Glutamatergic neuron (in vitro differentiated cells): ENCODE measurements around the gene SPEG. TPM values are rescaled to one million over a fixed set of nuclear protein-coding genes. Genes with fewer than 3 reads are reported as not detected.

Experiments used
- DNase-seq: peaks from one replicate; pipeline ENCODE4 v3.0.0; 2022
- H3K27ac Mint-ChIP-seq: one replicate; pipeline ENCODE4 v1.8.0; 2020; ENCODE audit warnings: mild to moderate bottlenecking, mixed read lengths, inconsistent platforms; ENCODE audit not compliant: unreplicated experiment
- H3K27me3 Mint-ChIP-seq: one replicate; pipeline ENCODE4 v1.8.0; 2020; ENCODE audit warnings: mild to moderate bottlenecking, moderate library complexity, mixed read lengths, inconsistent platforms; ENCODE audit not compliant: unreplicated experiment
- H3K36me3 Mint-ChIP-seq: one replicate; pipeline ENCODE4 v1.8.0; 2020; ENCODE audit warnings: mild to moderate bottlenecking, mixed read lengths, inconsistent platforms; ENCODE audit not compliant: unreplicated experiment
- H3K4me1 Mint-ChIP-seq: one replicate; pipeline ENCODE4 v1.8.0; 2020; ENCODE audit warnings: mild to moderate bottlenecking, low read depth, mixed read lengths, inconsistent platforms; ENCODE audit not compliant: unreplicated experiment
- H3K4me3 Mint-ChIP-seq: one replicate; pipeline ENCODE4 v1.8.0; 2020; ENCODE audit warnings: mild to moderate bottlenecking, mixed read lengths, inconsistent platforms; ENCODE audit not compliant: unreplicated experiment
- H3K9me3 Mint-ChIP-seq: one replicate; pipeline ENCODE4 v1.8.0; 2020; ENCODE audit warnings: mild to moderate bottlenecking, moderate library complexity, mixed read lengths, inconsistent platforms; ENCODE audit not compliant: unreplicated experiment
- total RNA-seq: library from RNA; stranded (reverse); fragmentation: NEBNext Ultra II Directional; extraction: Animal tissue kit (Norgen Biotek cat#: 25700); gene quantifications from one replicate; pipeline ENCODE4 v1.2.1, GENCODE V29; 2021; ENCODE audit not compliant: unreplicated experiment
- TF ChIP-seq, protein P1 (sequence below): fragments of 200-600 bp; sonication (generic); IDR thresholded peaks from one replicate; pipeline ENCODE4 v1.5.0; 2021; ENCODE audit not compliant: partially characterized antibody, unreplicated experiment

The SPEG gene
- total RNA-seq, 1 donor from 2014 or later, result 92.9 TPM

DNA sequence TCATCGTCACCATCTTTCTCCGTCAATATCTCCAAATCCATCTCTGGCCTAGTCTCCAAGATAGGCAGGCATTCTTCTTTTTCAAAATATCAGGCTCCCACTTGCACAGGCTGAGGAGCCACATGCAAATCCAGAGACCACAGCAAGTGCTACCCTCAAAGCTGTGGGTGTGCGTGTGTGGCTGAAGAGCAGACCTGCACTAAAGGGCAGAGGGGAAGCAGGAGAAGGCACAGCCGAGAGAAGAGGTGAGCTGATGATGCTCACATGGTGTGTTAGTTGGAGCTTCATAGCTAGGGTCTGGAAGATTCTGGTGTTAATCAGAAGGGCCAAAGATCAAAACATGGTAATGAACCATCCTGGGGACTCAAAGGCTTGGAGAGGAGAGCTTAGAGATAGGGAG, 3.8 kb downstream of the SPEG start:
- no peak for DNase-seq
- Mint-ChIP-seq H3K4me1 (peaks cover 2% of the 10 kb centered on the region), H3K4me3 (no peak overlapping the region), H3K27me3 (peaks cover 11% of the 10 kb centered on the region), H3K27ac (no peak overlapping the region), H3K36me3 (no peaks in the 10 kb centered on the region), H3K9me3 (peaks cover 4% of the 10 kb centered on the region)
- TF ChIP-seq, protein P1, sequence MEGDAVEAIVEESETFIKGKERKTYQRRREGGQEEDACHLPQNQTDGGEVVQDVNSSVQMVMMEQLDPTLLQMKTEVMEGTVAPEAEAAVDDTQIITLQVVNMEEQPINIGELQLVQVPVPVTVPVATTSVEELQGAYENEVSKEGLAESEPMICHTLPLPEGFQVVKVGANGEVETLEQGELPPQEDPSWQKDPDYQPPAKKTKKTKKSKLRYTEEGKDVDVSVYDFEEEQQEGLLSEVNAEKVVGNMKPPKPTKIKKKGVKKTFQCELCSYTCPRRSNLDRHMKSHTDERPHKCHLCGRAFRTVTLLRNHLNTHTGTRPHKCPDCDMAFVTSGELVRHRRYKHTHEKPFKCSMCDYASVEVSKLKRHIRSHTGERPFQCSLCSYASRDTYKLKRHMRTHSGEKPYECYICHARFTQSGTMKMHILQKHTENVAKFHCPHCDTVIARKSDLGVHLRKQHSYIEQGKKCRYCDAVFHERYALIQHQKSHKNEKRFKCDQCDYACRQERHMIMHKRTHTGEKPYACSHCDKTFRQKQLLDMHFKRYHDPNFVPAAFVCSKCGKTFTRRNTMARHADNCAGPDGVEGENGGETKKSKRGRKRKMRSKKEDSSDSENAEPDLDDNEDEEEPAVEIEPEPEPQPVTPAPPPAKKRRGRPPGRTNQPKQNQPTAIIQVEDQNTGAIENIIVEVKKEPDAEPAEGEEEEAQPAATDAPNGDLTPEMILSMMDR, result no peak

DNA sequence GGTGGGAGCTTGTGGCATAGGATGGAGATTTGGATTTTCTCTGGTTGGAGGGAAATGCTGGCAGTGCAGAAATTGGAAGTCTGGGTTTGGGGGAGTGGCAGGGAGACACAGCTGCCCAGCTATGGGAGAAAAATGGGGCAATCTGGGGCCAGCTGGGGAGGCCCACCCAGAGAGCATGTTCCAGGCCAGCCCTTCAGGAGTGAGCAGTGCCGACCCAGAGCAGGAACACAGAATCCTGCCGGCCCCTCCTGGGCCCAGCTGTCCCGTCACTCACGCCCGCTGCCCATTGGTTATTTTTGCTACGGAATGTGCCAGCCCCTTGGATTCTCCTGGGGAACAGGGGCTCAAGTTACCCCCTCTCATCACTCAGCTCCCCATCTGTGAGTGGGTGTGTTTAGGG, 4.9 kb downstream of the SPEG start:
- H3K27me3 Mint-ChIP-seq, result peaks cover 9% of the 10 kb centered on the region
- no peak overlapping the region for H3K4me3 Mint-ChIP-seq
- no peaks in the 10 kb centered on the region for H3K36me3 Mint-ChIP-seq
- peaks cover 4% of the 10 kb centered on the region for H3K9me3 Mint-ChIP-seq
- H3K27ac Mint-ChIP-seq, result no peak overlapping the region
- TF ChIP-seq, protein P1, result no peak
- peaks cover 2% of the 10 kb centered on the region for H3K4me1 Mint-ChIP-seq
- no peak for DNase-seq

DNA sequence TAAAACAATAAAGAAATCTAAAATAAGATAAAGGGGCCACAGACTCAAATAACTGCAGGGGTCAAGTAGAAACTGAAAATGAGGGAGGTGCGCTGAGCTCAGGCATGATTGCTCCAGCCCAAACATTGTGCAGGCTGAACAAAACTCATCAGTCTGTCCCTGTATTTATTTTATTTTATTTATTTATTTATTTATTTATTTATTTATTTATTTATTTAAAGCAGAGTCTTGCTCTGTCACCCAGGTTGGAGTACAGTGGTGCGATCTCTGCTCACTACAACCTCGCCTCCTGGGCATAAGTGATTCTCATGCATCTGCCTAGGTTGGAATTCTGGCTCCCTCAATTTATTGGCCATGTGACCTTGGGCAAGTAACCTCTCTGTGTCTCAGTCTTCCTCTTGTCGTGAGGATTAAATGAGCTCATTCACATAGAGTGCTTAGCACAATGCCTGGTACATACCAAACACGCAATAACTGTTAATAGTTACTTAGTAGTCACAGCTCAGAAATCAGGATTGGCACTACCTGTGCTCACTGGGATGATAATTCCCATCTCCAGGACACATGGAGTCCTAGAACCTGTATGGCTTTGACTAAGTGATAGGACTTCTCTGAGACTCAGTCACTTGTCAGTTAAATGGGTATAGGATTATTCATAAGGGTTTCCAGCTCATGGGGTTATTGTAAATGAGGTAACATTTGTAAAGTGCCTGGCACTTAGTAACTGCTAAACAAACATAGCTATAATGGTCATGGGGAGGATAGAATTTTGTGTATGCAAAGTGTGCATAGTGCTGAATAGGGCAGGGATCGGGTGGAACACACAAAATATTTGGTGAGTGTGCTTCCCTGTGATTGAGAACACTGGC, 6.0 kb downstream of the SPEG start:
- Mint-ChIP-seq H3K9me3 (peaks cover 9% of the 10 kb centered on the region), H3K27ac (no peak overlapping the region), H3K4me1 (peaks cover 8% of the 10 kb centered on the region), H3K36me3 (no peaks in the 10 kb centered on the region), H3K4me3 (peak overlapping the region; percentile 83), H3K27me3 (peaks cover 13% of the 10 kb centered on the region)
- DNase-seq, result no peak
- TF ChIP-seq, protein P1, result no peak

DNA sequence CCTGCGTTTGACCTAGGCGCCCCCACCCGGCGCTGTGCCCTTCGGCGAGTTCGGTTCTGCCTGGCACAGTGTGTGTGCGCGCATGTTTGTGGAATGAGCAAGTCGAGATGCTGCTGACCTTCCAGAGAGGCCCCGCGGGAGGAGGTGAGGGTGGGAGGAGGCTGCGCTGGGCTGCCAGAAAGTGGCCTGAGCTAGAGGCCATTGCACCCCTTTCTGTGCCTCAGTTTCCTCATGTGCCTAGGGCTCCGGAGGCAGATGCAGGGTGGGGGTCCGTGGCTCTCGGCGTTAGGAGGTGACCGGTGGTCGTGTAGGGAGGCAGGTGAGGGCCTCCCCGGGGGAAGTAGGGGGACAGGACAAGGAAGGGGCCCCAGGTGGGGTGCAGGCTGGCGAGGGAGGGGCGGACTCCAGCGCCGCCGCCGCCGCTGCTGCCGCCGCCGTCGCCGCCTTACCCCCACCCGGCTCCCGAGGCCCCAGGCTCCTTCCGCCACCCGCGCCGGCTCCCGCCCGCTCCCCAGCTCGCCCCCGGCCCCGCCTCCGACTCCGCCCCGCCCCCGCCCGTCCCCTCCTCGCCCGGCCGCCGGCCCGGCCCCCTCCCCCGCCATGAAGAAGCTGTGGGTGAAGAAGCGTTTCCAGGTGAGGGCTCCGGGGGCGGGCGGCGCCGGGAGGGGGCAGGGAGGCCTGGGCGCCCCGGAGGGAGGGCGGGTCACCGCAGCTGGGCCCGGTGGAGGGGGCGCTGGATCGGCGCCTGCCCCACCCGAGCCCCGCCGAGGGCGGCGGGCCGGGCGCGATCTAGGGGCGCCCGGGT, 7.0 kb downstream of the SPEG start:
- Mint-ChIP-seq H3K9me3 (peaks cover 9% of the 10 kb centered on the region), H3K4me3 (peak overlapping the region; percentile 83), H3K4me1 (peaks cover 9% of the 10 kb centered on the region), H3K36me3 (no peaks in the 10 kb centered on the region), H3K27ac (no peak overlapping the region), H3K27me3 (peaks cover 14% of the 10 kb centered on the region)
- DNase-seq, result peak; percentile 65
- TF ChIP-seq, protein P1, result no peak
